Tibial nerve (tissue), 3 donors: ENCODE measurements around the gene RNF13.

Source experiments
- POLR2A ChIP-seq, 2 donors: fragments of 450-650 bp; IDR thresholded peaks; one replicate each; pipeline ENCODE4 v1.6.1; 2017; ENCODE audit warnings: antibody characterized with exemption in 2 of 2, mild to moderate bottlenecking in 2 of 2, moderate library complexity in 2 of 2
- TF ChIP-seq, protein P1 (sequence below), 5 experiments: fragments of 200-600 bp in 3 of 5; fragments of 450-650 bp in 2 of 5; sonication (generic) in 3 of 5; IDR thresholded peaks; one replicate each; pipeline ENCODE4 v1.5.1; 2016 to 2019; ENCODE audit warnings: antibody characterized with exemption in 5 of 5, mild to moderate bottlenecking in 3 of 5, moderate library complexity in 2 of 5

DNA sequence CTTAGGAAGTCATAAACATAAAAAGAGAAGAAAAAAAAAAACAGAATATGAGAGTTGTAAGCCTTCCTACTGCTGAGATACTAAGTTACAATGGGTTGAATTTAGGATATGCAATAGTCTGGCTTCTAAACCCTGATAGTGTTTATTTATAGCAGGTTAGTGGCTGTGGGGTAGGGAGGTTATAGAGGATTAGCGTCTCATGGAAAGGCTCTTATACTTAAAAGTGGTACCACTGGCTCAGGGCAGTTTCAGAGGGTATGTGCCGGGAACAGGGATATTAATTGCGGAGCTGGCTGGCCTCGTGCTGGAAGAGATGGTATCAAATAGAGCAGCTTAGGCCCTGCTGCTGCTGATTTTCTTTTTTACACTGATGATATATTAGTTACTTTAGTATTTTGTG lies 96.9 kb downstream of the RNF13 start:
- TF ChIP-seq, protein P1, sequence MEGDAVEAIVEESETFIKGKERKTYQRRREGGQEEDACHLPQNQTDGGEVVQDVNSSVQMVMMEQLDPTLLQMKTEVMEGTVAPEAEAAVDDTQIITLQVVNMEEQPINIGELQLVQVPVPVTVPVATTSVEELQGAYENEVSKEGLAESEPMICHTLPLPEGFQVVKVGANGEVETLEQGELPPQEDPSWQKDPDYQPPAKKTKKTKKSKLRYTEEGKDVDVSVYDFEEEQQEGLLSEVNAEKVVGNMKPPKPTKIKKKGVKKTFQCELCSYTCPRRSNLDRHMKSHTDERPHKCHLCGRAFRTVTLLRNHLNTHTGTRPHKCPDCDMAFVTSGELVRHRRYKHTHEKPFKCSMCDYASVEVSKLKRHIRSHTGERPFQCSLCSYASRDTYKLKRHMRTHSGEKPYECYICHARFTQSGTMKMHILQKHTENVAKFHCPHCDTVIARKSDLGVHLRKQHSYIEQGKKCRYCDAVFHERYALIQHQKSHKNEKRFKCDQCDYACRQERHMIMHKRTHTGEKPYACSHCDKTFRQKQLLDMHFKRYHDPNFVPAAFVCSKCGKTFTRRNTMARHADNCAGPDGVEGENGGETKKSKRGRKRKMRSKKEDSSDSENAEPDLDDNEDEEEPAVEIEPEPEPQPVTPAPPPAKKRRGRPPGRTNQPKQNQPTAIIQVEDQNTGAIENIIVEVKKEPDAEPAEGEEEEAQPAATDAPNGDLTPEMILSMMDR (IDR thresholded peaks at IDR 0.05), result no peak
- no peak for TF ChIP-seq POLR2A (IDR thresholded peaks at IDR 0.05)
